GM23338 (cell line): Measurements from ENCODE around the gene PAX5.

ENCODE experiments used
- CTCF ChIP-seq, 2 experiments: fragments of 200-600 bp in 1 of 2; sonication (generic) in 1 of 2; conservative IDR thresholded peaks; 2 replicates each; pipeline versions ENCODE4 v1.5.1 to v1.6.1; 2016 to 2017; ENCODE audit warnings: antibody characterized with exemption in 2 of 2, low read depth in 2 of 2, mild to moderate bottlenecking in 2 of 2, moderate library complexity in 1 of 2
- EZH2 ChIP-seq: fragments of 200-600 bp; sonication (generic); IDR thresholded peaks from one replicate; pipeline ENCODE4 v1.8.0; 2017; ENCODE audit warnings: antibody characterized with exemption, mild to moderate bottlenecking, low read depth; ENCODE audit not compliant: unreplicated experiment
- ZNF331 ChIP-seq: fragments of 250-450 bp; sonication (Bioruptor Pico); IDR thresholded peaks from 2 replicates; pipeline ENCODE4 v1.5.0; 2020; ENCODE audit warnings: low read depth, mild to moderate bottlenecking, moderate library complexity

- TF ChIP-seq CTCF (conservative IDR thresholded peaks at IDR 0.05; ENCODE audit: low read depth in 2 of 2) (no peak), EZH2 (no peak), ZNF331 (CRISPR knock-in tag) (no peak)
Measured at GRCh38 chr9:36987409-36987808, 46.7 kb downstream of the PAX5 start.
